NCI-H187 treated with DMSO at 0.1 percent for 48 hours (cell line): ENCODE measurements around the gene TMTC2.
"Not testable (repeated sequence)": the region's sequence is repeated elsewhere in the genome, so short reads cannot be mapped to it uniquely, and the experiment has no call there.

Experiments
- DNase-seq: peaks from one replicate; lab custom pipeline; 2025; lab: John Stamatoyannopoulos, UW

The TMTC2 gene

DNA sequence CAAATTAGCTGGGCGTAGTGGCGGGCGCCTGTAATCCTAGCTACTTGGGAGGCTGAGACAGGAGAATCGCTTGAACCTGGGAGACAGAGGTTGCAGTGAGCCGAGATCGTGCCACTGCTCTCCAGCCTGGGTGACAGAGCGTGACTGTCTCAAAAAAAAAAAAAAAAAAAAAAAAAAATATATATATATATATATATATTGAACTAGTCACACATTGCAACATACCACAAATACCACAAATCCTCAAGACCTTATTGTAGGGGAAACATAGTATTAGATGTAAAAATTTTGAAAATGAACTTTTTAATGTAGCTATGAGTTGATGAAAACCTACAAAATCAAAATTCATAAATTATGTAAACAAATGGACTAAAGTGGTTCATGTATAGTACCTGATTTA is 158.4 kb downstream of the TMTC2 start:
- not testable (repeated sequence) for DNase-seq

DNA sequence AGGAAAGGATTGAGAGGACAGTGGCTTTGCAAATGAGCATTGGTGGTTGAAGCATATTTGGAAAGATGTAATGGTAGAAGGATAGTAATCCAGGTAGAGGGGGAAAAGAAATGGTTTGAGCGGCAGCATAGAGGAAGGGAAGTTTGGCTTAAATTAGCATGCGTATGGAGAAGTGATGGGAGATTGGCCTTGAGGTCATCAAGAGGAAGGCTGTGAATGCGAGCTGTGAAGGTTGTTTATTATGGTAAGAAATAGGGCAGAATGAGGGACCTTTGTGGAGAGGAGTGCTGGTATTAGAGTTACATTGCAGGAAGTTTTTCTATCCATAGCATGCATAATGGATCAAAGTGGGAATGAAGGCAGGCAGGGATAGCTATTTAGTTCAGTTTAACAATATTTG is 162.1 kb downstream of the TMTC2 start:
- no peak for DNase-seq

DNA sequence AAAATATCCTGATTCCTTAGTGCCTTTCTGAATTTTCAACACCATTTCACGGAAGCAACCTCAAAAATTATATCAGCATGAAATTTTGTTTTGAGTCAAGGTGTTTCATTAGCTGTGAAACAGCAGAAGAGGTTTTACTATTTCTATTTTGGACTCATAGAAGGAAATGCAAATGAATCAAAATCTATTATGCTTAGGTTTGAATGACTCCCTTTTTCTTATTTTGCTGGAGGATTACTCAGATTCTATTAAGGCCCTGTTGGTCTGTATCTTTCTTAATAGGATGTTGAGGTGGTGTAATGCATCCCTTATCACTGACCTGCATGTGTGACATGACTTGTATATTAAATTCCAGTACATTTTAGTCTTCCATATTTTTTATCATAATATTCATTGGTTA is 165.8 kb downstream of the TMTC2 start:
- DNase-seq = no peak

DNA sequence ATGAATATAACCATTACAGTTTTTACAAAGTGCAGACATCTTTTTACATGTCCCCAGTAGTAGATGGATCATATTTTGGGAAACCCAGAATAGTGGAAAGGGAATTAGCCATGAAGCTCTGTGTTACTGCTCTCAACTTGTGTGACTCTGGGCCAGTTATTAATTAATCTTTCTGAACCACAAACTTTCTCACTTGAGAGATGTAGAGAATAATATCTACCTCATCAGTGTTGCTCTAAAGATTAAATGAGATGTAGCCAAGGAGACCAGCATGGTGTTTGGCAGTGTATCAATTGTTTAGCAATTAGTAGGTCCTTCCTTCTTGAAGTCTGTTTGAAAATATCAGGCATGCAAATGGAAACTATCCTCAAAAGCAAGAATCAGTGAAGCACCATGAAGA is 169.2 kb downstream of the TMTC2 start:
- DNase-seq = no peak

DNA sequence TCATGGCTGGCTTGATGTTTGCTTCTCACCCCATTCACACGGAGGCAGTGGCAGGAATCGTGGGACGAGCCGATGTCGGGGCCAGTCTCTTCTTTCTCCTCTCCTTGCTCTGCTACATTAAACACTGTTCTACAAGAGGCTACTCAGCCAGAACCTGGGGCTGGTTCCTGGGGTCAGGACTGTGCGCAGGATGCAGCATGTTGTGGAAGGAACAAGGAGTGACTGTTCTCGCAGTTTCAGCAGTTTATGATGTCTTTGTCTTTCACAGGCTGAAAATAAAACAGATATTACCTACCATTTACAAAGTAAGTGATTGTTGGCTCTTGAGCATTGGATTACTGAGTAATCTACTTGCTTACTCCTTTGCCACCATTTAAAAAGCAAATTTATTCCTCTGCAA is 170.6 kb downstream of the TMTC2 start:
- no peak for DNase-seq

DNA sequence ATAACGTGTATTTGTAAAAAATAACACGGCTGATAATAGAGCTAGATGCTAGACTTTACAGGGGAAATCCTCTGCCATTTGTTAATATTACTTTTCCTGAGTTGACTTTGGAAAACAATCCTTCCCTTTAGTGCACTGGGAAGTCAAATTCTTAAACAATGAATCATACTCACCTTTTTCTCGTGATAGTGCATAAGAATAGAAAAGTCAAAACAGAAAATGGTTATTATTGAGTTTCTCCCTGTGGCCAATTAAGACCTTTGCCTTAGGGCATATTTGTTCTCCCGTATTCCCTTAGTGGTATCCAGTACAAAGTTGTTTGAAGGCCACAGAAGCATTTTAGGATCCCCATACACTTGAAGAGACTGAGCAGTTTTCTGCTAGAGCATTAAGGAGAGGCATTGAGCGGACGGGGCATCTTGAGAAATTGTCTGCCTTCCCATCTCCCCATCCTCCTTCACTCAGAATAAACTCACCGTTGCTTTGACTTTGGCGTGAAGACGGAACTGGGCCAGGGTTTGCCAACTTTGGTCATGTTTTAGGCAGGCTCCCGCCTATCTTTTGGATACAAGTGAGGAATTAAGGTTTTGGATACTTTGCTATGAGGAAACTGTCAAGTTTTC is 171.3 kb downstream of the TMTC2 start:
- no peak for DNase-seq

DNA sequence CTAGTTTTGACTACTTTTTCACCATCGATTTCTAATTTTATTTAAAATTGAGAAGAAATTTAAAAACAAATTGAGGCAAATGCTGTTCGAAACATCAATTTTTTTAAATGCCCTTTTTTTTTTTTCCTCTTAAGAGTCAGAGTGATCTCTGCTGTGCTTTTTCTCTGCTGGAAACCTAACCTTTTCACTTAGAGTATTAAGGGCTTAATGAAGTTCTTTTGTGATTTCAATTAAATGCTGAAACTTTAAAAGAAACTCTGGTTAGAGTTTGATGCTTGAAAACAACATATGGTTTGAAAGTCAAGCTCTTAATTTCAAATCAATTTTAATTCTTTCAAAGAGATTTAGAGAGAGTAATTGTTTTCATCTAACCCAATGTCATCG is 171.8 kb downstream of the TMTC2 start:
- DNase-seq = no peak

DNA sequence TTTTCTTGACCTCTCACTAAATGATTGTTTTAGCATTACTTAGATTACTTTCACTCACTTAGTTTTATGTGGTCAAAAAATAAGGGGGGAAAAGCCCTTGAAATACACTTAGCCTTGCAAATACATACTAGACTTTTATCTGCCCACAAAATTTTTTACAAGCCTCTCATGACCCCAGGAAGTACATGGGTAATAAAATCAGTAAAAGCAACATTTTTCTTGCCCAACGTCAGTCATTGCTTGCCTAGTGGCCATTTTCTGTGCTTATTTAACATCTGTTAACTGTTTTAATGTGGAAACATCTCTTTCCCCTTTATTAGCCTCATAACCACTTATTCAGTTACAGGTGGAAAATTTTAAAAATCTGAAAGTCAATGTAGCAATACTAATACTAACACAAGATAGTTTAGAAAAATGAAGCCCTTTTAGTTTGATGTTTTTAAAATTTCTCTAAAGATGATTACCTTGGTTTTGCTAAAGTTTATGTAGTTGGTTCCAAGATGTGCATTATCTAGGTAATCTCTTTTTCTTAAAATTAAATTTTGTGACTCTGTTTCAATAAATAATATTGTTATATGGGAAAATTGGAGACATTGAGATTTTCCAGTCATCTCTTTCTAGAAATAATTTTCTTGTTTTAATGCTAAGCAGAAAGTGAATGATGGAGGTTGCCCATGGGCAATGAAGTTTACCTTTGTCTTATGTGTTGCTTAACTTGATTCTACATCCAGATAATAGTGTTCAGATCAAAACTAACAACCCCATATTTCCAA is 175.5 kb downstream of the TMTC2 start:
- no peak for DNase-seq

DNA sequence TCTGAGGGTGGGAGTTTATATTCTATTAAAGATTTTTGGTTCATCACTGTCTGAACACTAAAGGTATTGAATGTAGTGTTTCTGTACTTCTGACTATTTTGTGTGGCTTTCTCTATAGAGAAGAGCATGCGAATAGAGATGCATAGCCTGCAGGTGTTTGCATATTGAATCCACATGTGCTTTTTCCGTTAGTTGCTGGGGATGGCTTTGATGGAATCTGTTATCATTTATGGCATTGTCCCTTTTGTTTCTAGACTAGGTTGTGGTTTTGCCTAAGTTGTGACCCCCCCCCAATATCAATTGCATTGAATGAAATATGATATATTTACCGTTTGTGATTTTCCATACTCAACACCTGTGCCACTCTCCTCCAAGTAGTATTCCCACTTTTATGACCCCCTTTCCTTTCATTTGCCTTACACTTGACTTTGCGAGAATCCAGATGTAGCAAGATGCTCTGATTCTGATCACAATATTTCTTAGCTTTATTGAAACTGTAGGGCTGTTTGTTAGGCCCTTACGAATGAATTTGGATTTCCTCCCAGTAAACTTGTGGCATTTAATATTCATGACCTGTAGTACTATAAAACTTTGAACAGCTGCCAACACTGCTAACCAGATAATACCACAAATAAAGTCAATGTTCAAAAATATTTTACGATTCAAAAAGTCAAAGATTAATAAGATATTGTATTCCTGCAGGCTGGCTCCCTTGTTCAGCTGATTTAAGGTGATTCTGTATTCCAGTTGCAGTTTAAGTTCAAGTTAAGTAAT is 176.4 kb downstream of the TMTC2 start:
- DNase-seq = no peak

DNA sequence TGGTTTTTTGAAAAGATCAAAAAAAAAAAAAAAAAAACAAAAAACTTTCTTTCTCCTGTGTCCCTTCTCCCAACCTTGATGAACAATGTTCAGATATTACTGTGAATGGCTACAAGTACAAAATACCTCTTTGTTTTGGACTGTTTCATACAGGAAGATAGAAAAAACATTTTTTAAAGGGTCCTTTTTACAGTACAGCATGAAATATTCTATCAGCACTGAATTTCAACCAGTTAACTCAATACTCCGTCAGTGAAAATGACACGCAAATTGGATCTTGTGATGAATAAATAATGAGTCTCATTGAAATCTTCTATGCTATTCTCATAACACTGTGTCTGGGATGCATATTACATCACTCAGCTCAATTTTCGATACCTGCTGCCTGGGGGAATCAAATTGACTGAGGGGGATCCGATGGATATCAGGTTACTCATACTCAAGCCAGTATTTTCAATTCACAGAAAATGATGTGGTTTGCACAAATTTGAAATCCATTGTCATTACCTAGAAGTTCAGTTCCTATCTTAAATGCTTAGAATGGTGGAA is 179.6 kb downstream of the TMTC2 start:
- DNase-seq = no peak

DNA sequence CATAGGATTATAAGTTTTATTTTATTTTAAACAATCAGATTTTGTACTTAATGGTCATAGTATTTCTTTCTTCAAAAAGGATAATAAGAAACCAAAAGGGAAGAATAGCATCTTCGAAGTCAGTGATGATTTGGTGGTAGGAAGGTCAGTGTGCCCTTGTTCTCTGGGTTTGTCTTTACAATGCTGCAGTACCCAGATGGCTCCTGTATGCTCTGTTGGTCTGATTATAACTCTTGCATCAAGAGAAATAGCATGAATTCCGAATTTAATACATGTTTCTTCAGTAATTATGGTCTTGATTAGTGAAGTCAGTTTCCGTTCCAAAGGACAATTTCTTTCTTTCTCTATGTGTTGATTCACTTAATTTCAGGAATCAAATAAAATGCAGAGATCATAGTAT is 180.2 kb downstream of the TMTC2 start:
- no peak for DNase-seq

DNA sequence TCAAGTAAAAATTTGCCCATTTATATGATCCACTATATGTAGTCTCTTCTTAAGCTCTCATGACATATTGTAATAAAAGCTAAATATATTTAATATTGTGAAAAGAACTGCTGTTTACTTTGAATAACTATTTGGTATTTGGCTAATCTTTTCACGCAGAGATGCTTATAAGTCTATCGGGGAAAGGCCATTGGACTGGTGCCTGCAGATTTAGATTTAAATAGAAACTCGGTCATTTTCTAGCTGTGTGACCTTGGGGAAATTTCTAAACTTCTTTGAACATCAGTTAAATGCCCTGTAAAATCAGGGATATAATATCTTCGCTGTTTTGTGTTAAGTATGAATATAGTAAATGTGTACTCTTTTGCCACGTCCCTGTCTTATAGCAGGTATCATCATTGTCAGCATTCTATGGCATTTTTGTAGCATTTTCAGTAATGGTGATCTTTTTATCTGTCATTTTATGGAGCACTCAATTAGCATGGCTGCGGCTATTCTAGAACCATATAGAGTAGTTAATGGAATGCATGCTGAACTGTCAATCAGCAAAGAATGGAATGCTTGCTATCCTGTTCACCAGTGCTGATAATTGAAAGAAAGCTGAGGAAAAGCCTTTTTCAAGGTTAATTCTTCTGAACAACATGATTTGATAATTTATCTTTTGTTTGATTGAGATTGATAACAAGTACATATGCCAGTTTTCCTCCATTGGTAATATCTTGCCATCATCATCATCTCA is 181.2 kb downstream of the TMTC2 start:
- no peak for DNase-seq

DNA sequence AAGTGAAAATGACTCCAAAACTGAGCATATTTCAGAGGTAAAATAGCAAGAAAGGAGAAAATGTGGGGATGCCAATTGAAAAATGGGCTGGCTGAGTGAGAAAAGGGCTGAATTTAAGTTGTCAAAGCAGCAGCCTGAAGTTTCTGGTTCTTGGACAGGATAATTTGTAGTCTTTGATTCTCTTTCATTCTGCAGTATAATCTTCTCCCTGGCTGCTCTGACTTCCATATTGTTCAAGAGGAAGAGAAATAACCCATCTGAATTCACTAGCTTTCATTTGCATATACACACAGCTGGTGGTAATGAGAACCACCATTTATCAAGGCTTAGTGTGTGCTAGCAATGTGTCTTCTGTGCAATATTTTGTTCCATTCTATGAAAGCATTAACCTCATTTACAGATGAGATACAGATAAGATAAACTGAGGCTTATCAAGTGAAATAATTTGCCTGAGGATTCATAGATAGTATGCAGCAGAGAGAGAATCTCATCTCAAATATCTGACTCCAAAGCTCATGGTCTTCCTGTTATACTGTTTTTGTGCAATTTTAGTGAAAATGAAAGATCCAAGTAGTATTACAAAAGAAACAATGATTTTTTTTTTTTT is 184.2 kb downstream of the TMTC2 start:
- no peak for DNase-seq

DNA sequence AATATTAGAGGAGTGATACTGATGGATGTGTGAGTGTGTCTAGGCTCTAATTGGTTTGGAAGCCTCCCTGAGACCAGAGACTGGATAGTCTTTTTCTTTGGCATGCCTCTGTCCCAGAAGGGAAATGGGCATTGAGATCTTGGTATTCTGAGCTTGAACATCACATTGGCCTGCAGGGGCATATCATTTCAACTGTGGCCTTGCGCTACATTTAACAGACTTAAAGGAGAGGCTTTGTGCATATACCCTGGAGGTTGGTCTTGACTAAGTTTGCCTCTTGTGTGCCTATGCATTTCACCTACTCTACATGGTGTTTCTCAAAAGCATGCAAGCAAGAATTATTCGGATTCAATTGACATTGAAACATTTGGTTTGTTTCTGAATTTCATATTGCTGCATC is 185.4 kb downstream of the TMTC2 start:
- no peak for DNase-seq

DNA sequence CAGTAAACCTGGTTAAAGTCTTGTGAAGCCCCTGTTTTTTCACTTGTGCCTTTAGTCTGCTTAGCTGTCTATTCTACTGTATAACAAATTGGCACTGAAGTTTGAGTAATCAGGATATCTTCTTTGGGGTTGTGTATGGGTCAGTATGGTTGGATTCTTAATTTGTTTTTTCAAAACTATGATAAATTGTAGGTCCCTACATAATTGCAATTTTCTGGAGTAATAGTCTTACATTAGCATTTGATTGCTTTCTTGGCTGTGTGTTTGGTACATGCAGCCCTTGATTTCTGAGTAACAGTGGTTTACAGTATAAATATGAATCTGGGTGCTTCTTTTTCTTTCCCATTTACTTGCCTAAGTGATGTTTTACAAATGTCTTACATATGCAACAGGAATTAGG is 186.6 kb downstream of the TMTC2 start:
- DNase-seq = no peak

DNA sequence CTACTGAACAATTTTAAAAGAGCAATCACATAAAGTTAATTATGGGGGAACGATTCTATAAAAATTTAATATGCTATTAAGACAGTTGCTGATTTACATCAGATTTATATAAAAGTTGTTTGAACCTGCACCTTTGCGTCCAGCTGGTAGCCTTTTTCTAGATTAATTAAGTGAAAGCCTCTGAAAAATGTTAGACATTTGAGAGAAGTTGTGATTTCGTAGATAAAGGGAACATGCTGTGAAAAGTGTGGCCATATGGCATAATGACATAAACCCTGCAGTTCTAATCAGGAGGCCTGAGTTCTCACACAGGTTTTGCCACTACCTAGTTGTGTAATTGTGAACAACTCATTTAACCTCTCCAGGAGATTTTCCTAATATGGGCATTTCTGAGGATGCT is 187.2 kb downstream of the TMTC2 start:
- DNase-seq = no peak

DNA sequence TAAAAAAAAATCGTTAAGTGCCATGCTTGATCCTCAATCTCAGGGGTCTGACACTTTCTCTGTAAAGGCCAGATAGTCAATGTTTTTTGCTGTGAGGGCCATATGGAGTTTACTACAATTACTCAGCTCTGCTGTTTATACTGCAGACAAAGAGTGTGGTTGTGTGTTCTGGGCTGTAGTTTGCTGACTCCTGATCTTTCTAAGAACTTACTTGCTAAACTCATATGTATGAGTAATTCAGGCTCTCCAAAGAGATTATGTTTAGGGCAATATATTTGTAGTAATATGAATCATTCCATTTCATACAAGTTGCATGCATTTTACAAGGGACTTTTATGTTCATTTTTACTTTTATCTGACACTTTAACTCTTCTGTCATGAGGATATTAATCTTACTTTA is 188.2 kb downstream of the TMTC2 start:
- no peak for DNase-seq

DNA sequence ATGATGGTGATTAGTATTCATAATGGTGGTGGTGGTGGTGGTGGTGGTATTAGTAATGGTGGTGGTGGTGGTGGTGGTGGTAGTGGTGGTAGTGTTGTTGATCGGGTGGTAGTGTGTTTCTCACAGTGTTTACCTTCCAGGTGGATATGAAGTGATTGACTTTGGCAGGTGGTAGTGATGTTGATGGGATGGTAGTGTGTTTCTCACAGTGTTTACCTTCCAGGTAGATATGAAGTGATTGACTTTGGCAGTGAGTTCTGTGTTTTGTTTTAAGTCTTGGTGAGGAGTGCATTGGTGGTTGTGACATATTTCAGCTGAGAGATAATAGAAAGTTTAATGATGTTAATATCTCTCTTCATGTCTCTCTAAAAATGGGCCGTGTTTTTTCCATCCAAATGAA is 189.4 kb downstream of the TMTC2 start:
- DNase-seq = no peak

DNA sequence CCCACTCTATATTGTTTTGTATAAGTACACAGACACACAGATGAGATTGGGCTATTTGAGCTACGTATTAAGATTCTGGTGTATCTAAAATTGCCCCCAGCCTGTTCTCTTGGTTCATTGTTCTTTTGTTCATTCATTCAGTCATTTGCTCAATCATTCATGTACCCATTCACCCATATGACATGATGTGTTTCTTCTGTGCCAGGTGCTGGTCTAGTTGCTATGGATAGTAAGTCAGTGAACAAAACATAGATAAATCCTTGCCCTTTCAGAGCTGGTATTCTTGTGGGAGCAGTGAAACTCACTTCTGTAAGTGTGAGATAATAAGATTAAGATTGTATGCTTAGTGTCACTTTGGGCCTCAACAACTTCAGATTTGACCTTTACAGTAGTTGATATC is 191.3 kb downstream of the TMTC2 start:
- DNase-seq = no peak

DNA sequence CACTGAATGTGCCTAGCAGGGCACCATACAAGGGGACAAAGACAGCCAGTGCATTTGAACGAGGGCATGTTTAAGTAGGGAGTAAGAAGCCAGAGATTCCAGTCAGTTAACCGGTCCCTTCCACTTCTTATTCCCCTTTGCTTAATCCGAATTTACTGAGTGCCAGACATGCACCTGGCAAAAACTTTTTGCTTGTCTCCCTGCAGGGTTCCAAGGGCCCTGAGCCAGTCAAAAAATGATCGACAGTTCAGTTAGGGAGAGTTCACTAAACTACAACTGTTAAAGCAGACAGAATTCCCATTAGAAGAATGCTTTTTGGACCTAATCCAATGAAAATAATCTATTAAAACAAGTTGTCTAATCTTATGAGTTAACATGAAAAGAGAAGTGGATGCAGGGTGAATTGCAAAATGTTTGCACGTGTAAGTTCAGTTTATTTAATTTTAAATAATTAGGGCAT is 193.8 kb downstream of the TMTC2 start:
- DNase-seq = no peak
